HG02571 (cell line): ENCODE data around the gene TTN.

Experiments used
- ATAC-seq: cut with Tn5 transposase; IDR thresholded peaks from one replicate; pipeline ENCODE4 v1.9.1; 2021; ENCODE audit warnings: mild to moderate bottlenecking, moderate library complexity; ENCODE audit not compliant: unreplicated experiment

Gene TTN

GRCh38 chr2:178506524-178506923, 300.7 kb downstream of the TTN start:
- no peak for ATAC-seq

GRCh38 chr2:178506101-178506500, 301.1 kb downstream of the TTN start:
- no peak for ATAC-seq

- ATAC-seq = no peak
Measured at GRCh38 chr2:178502751-178503150, 304.5 kb downstream of the TTN start.

GRCh38 chr2:178499640-178500039, 307.6 kb downstream of the TTN start:
- no peak for ATAC-seq

- ATAC-seq = no peak
Measured at GRCh38 chr2:178498137-178498536, 309.1 kb downstream of the TTN start.

GRCh38 chr2:178496049-178496448, 311.2 kb downstream of the TTN start:
- no peak for ATAC-seq

GRCh38 chr2:178491612-178492011, 315.6 kb downstream of the TTN start:
- no peak for ATAC-seq

- no peak for ATAC-seq
Measured at GRCh38 chr2:178485356-178485755, 321.9 kb downstream of the TTN start.

- ATAC-seq = no peak
Measured at GRCh38 chr2:178484245-178485041, 322.8 kb downstream of the TTN start.

GRCh38 chr2:178482437-178482836, 324.8 kb downstream of the TTN start:
- ATAC-seq = no peak

GRCh38 chr2:178480227-178481181, 326.7 kb downstream of the TTN start, which contains the start of gene PLEKHA3:
Gene PLEKHA3 (plus strand): TSS chr2:178480457. CDS start chr2:178480870, 413 bp downstream.
- peak; percentile 66 for ATAC-seq

- no peak for ATAC-seq
Measured at GRCh38 chr2:178479758-178480226, 327.4 kb downstream of the TTN start.

- ATAC-seq = no peak
Measured at GRCh38 chr2:178479275-178479616, 328.0 kb downstream of the TTN start.

- peak; percentile 55 for ATAC-seq
Measured at GRCh38 chr2:178478439-178479274, 328.6 kb downstream of the TTN start, which contains the start of gene FKBP7. Gene FKBP7 (minus strand): TSS chr2:178478600. CDS start chr2:178478499, 101 bp downstream.

GRCh38 chr2:178478130-178478438, 329.1 kb downstream of the TTN start:
- peak; percentile 6 for ATAC-seq

- ATAC-seq = no peak
Measured at GRCh38 chr2:178477443-178478129, 329.6 kb downstream of the TTN start.

- no peak for ATAC-seq
Measured at GRCh38 chr2:178476477-178476876, 330.7 kb downstream of the TTN start.
